A673 (cell line): ENCODE data around the gene COL5A1. TPM values are rescaled to one million over a fixed set of nuclear protein-coding genes. Genes with fewer than 3 reads are reported as not detected.

Experiments
- BruUV-seq: library from RNA; stranded (reverse); fragments of 400-500 nt; replicated peaks from 2 replicates; lab custom pipeline; 2021; lab: Mats Ljungman, UMichigan
- CTCF ChIA-PET: fragments of 300-600 bp; sonication (Branson Sonifier 250); formaldehyde crosslinking; loops from one replicate; lab custom pipeline; 2022; ENCODE audit warnings: antibody characterized with exemption; lab: Charles Lee
- POLR2A ChIA-PET: fragments of 300-600 bp; sonication (Branson Sonifier 250); formaldehyde crosslinking; loops from one replicate; lab custom pipeline; 2022; ENCODE audit warnings: antibody characterized with exemption; ENCODE audit not compliant: low non-redundant PET; lab: Charles Lee
- DNase-seq: peaks from one replicate; pipeline ENCODE4 v3.0.0-alpha.2; 2015; ENCODE audit warnings: low spot score
- H3K27ac ChIP-seq: fragments of 200-600 bp; sonication (generic); 2 replicates; pipeline ENCODE4 v1.5.1; 2016; ENCODE audit warnings: mixed run types, low read depth, mild to moderate bottlenecking, mixed read lengths, antibody characterized with exemption, low read length; ENCODE audit not compliant: poor library complexity, severe bottlenecking
- H3K27me3 ChIP-seq: fragments of 200-600 bp; sonication (generic); replicated peaks from 2 replicates; pipeline ENCODE4 v1.6.1; 2017; ENCODE audit warnings: mixed run types, low read depth, mild to moderate bottlenecking, mixed read lengths, antibody characterized with exemption, low read length; ENCODE audit not compliant: insufficient read depth, poor library complexity
- H3K36me3 ChIP-seq: fragments of 200-600 bp; sonication (generic); 2 replicates; pipeline ENCODE4 v1.6.1; 2016; ENCODE audit warnings: mixed run types, mild to moderate bottlenecking, mixed read lengths, antibody characterized with exemption, low read length; ENCODE audit not compliant: insufficient read depth, poor library complexity, severe bottlenecking
- H3K4me1 ChIP-seq: fragments of 200-600 bp; sonication (generic); 2 replicates; pipeline ENCODE4 v1.6.1; 2017; ENCODE audit warnings: mixed run types, mild to moderate bottlenecking, mixed read lengths, antibody characterized with exemption, low read length; ENCODE audit not compliant: insufficient read depth, poor library complexity, severe bottlenecking
- H3K4me3 ChIP-seq: fragments of 200-600 bp; sonication (generic); 2 replicates; pipeline ENCODE4 v1.5.1; 2016; ENCODE audit warnings: low read depth, mixed run types, mild to moderate bottlenecking, mixed read lengths, low read length; ENCODE audit not compliant: poor library complexity, severe bottlenecking
- H3K9me3 ChIP-seq: fragments of 200-600 bp; sonication (generic); 2 replicates; pipeline ENCODE4 v1.6.1; 2016; ENCODE audit warnings: mixed run types, low read depth, mild to moderate bottlenecking, mixed read lengths, antibody characterized with exemption, low read length; ENCODE audit not compliant: poor library complexity, severe bottlenecking
- EZH2 ChIP-seq: fragments of 200-600 bp; sonication (generic); IDR thresholded peaks from 2 replicates; pipeline ENCODE4 v1.6.1; 2017; ENCODE audit warnings: borderline replicate concordance, low read depth, mild to moderate bottlenecking, mixed read lengths, antibody characterized with exemption, low read length; ENCODE audit not compliant: poor library complexity, severe bottlenecking
- intact Hi-C: fragments of 100-400 bp; cut with micrococcal nuclease; formaldehyde crosslinking; loops from one replicate; pipeline ENCODE4 v1.10.0; 2022; ENCODE audit not compliant: unreplicated experiment
- total RNA-seq: library from RNA; stranded (reverse); gene quantifications from 2 replicates; pipeline ENCODE4 v1.2.3, GENCODE V29; 2021
- TF ChIP-seq, protein P1 (sequence below): fragments of 300-800, 200-600 bp; sonication (generic); conservative IDR thresholded peaks from 2 replicates; pipeline ENCODE4 v1.5.1; 2017; ENCODE audit warnings: low read depth, mild to moderate bottlenecking, antibody characterized with exemption, low read length, moderate library complexity, mixed read lengths

COL5A1 gene
- total RNA-seq, 1 experiment from 2014 or later, result 33.6 TPM

DNA sequence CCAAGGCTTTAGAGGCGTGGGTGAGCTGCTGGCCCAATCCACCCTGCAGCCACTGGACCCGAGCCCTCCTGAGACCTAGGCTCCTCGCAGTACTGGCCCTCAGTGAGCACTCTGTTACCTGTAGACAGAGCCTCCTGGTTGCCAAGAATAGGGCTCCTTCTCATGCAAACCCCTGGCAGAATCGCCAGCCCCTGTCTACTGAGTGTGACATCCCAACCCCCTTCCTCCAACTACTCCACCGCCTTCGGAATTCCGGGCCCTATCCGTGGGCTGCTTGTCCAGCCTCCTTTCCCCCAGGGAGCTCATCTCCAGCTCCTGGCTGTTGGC lies 23.8 kb upstream of the COL5A1 start:
- POLR2A ChIA-PET, result no interaction called here
- Histone ChIP-seq H3K27me3 (no peaks in the 10 kb centered on the region), H3K4me3 (no peak overlapping the region), H3K4me1 (no peaks in the 10 kb centered on the region), H3K9me3 (peaks cover 13% of the 10 kb centered on the region), H3K27ac (no peak overlapping the region), H3K36me3 (no peaks in the 10 kb centered on the region)
- CTCF ChIA-PET, result no interaction called here
- intact Hi-C loops, result no loop called here
- no peak for TF ChIP-seq EZH2
- TF ChIP-seq, protein P1, sequence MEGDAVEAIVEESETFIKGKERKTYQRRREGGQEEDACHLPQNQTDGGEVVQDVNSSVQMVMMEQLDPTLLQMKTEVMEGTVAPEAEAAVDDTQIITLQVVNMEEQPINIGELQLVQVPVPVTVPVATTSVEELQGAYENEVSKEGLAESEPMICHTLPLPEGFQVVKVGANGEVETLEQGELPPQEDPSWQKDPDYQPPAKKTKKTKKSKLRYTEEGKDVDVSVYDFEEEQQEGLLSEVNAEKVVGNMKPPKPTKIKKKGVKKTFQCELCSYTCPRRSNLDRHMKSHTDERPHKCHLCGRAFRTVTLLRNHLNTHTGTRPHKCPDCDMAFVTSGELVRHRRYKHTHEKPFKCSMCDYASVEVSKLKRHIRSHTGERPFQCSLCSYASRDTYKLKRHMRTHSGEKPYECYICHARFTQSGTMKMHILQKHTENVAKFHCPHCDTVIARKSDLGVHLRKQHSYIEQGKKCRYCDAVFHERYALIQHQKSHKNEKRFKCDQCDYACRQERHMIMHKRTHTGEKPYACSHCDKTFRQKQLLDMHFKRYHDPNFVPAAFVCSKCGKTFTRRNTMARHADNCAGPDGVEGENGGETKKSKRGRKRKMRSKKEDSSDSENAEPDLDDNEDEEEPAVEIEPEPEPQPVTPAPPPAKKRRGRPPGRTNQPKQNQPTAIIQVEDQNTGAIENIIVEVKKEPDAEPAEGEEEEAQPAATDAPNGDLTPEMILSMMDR, result no peak
- no TSS peak for BruUV-seq
- DNase-seq, result no peak

DNA sequence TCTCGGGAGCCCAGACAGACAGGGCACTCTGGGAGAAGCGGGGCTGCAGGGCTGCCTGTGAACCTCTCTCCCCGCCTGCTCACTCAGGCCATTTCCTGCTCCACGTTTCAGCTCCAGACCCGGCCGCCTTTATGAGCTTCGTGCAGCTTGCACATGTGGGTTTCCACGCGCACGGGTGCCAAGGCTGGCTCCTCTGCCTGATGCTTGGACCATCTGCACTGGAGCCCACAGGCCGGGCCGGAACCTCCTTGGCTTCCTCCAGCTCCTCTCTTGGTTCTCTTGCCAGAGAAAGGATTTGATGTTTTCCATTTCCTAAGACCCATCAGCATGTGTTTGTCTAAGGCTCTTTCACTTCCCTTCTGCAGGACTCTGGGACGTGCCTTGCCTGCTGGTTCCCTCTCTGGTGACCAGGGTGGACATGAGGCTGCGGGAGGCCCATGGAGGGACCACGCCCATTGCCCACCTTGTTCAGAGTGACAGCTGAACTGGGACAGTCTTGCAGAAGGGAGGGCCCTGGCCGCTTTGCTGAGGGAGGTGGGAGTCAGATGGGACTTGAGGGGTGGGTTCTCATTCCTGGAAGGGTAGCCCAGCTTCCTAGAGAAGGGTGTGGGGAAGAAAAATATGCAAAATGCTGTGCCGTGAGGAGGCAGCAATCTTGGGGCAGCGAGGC lies 23.3 kb upstream of the COL5A1 start:
- intact Hi-C loops, result no loop called here
- H3K9me3 ChIP-seq, result peaks cover 11% of the 10 kb centered on the region
- H3K4me3 ChIP-seq, result no peak overlapping the region
- ChIA-PET CTCF (no interaction called here), POLR2A (no interaction called here)
- H3K4me1 ChIP-seq, result no peaks in the 10 kb centered on the region
- DNase-seq, result no peak
- TF ChIP-seq, protein P1, result no peak
- TF ChIP-seq EZH2, result no peak
- H3K27me3 ChIP-seq, result no peaks in the 10 kb centered on the region
- BruUV-seq, result no TSS peak
- H3K27ac ChIP-seq, result no peak overlapping the region
- H3K36me3 ChIP-seq, result no peaks in the 10 kb centered on the region

DNA sequence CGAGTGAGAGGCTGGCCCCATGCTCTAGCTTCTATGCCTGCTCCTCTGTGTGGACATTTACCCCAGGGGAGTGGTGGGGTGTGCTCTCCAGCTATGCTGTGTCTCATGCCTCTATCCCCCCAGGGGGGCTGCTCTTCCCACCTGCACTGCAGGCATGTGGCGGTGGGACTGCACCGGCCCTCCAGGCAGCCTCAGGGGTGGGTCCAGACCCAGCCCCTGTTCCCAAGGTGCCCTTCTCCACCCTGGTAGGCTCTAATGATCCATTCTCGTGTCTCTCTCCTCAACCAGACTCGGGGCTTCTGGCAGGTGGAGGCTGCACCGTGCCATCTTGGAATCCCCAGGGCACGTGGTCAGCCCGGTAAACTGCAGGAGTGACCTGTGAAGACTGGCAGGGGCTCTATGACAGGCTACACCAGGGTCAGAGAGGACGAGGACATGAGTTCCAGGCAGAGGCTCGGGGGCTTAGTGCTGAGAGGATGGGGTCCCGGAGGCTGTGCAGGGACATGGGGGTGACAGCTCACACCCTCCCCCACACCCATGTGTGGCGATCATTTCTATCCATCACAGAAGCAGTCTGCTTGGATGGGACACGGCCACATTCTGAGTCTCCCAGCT lies 22.7 kb upstream of the COL5A1 start:
- ChIA-PET CTCF (no interaction called here), POLR2A (no interaction called here)
- H3K27ac ChIP-seq, result no peak overlapping the region
- H3K36me3 ChIP-seq, result no peaks in the 10 kb centered on the region
- DNase-seq, result no peak
- no peaks in the 10 kb centered on the region for H3K4me1 ChIP-seq
- intact Hi-C loops, result no loop called here
- H3K4me3 ChIP-seq, result no peak overlapping the region
- BruUV-seq, result no TSS peak
- no peaks in the 10 kb centered on the region for H3K27me3 ChIP-seq
- peaks cover 5% of the 10 kb centered on the region for H3K9me3 ChIP-seq
- TF ChIP-seq, protein P1, result no peak
- TF ChIP-seq EZH2, result no peak
